ENCODE results near the gene NUBPL. TPM values are rescaled to one million over a fixed set of nuclear protein-coding genes. Genes with fewer than 3 reads are reported as not detected.

NUBPL gene
- total and polyA plus RNA-seq, 2 donors from 2014 or later = 11.2 to 16.2 TPM

DNA sequence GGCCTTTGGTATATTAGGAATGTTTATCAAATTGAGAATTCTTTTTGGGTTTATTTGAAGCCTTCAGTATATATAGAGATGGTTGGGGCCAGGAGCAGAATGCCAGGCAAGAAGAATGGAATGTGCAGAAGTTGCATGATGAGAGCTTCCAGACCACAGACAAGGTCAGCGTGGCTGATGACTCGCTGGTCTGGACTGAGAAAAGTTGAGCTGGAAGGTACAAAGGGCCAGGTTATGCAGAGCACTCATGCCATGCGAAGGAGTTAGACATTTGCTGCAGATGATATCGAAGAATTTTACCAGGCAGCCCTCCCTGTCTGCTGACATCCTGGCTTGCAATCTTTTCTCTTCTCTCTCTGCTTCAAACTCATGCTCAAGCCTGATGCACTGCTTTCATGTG lies 319.7 kb downstream of the NUBPL start:
- no peak overlapping the region for H3K4me3 ChIP-seq (ENCODE audit: low read length in 3 of 3)
- H3K36me3 ChIP-seq (ENCODE audit: control insufficient read depth in 2 of 3, insufficient read depth in 3 of 3, low read length in 3 of 3) = no peaks in the 10 kb centered on the region
- H3K4me1 ChIP-seq (ENCODE audit: control insufficient read depth in 2 of 3, insufficient read depth in 2 of 3, low read depth in 1 of 3, low read length in 3 of 3) = peaks cover 0 to 3% (median 0%) of the 10 kb centered on the region in 3 donors
- no peak overlapping the region for H3K27ac ChIP-seq (ENCODE audit: low read depth in 2 of 2, low read length in 2 of 2)
- intact Hi-C loops (cut with DNase I) = no loop called here
- no peak overlapping the region for H3K9ac ChIP-seq (ENCODE audit: low read length in 3 of 3)
- no peak for FAIRE-seq
- TF ChIP-seq, protein P1, sequence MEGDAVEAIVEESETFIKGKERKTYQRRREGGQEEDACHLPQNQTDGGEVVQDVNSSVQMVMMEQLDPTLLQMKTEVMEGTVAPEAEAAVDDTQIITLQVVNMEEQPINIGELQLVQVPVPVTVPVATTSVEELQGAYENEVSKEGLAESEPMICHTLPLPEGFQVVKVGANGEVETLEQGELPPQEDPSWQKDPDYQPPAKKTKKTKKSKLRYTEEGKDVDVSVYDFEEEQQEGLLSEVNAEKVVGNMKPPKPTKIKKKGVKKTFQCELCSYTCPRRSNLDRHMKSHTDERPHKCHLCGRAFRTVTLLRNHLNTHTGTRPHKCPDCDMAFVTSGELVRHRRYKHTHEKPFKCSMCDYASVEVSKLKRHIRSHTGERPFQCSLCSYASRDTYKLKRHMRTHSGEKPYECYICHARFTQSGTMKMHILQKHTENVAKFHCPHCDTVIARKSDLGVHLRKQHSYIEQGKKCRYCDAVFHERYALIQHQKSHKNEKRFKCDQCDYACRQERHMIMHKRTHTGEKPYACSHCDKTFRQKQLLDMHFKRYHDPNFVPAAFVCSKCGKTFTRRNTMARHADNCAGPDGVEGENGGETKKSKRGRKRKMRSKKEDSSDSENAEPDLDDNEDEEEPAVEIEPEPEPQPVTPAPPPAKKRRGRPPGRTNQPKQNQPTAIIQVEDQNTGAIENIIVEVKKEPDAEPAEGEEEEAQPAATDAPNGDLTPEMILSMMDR (IDR thresholded peaks at IDR 0.05; ENCODE audit: borderline replicate concordance, extremely low read depth, insufficient read depth) = no peak
- no peaks in the 10 kb centered on the region for H3K9me3 ChIP-seq (ENCODE audit: control insufficient read depth in 2 of 3, insufficient read depth in 1 of 3, low read length in 3 of 3)
- H3K27me3 ChIP-seq (ENCODE audit: control insufficient read depth, insufficient read depth, low read length) = no peaks in the 10 kb centered on the region
- DNase-seq = no peak

DNA sequence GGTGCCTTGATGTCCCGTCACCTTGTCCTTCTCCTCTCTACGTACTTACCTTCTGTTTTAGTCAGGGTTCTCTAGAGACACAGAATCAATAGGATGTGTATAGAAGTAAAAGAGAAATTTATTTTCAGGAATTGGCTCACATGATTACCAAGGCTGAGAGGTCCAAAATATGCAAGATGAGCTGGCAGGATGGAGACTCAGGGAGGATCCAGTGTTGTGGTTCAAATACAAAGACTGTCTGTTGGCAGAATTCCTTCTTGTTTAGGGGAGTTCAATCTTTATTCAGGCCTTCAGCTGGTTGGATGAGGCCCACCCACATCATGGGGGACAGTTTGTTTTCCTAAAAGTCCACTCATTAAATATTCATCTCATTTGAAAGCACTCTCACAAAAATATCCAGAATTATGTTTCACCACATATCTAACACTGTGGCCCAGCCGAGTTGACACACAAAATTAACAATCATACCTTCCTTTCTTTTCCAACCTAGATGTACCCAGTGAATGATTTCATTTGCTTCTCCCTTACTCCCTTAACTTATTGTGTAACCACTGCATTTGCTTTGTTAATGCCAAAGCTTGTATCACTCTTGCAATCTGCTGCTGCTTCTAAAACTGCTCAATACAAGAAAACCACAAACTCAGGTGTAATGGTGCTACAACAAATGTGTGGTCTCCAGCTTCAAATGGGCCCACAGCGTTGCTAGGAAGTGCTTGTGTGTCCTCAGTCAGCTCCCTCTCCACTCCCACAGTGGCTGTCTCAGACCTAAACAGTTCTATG lies 320.5 kb downstream of the NUBPL start:
- TF ChIP-seq, protein P1 (IDR thresholded peaks at IDR 0.05; ENCODE audit: borderline replicate concordance, extremely low read depth, insufficient read depth) = no peak
- Histone ChIP-seq H3K36me3 (ENCODE audit: control insufficient read depth in 2 of 3, insufficient read depth in 3 of 3, low read length in 3 of 3) (no peaks in the 10 kb centered on the region), H3K9me3 (ENCODE audit: control insufficient read depth in 2 of 3, insufficient read depth in 1 of 3, low read length in 3 of 3) (no peaks in the 10 kb centered on the region), H3K9ac (ENCODE audit: low read length in 3 of 3) (no peak overlapping the region), H3K4me1 (ENCODE audit: control insufficient read depth in 2 of 3, insufficient read depth in 2 of 3, low read depth in 1 of 3, low read length in 3 of 3) (peaks cover 0 to 3% (median 0%) of the 10 kb centered on the region in 3 donors), H3K27me3 (ENCODE audit: control insufficient read depth, insufficient read depth, low read length) (no peaks in the 10 kb centered on the region), H3K4me3 (ENCODE audit: low read length in 3 of 3) (no peak overlapping the region), H3K27ac (ENCODE audit: low read depth in 2 of 2, low read length in 2 of 2) (no peak overlapping the region)
- intact Hi-C loops (cut with DNase I) = no loop called here
- no peak for FAIRE-seq
- no peak for DNase-seq

DNA sequence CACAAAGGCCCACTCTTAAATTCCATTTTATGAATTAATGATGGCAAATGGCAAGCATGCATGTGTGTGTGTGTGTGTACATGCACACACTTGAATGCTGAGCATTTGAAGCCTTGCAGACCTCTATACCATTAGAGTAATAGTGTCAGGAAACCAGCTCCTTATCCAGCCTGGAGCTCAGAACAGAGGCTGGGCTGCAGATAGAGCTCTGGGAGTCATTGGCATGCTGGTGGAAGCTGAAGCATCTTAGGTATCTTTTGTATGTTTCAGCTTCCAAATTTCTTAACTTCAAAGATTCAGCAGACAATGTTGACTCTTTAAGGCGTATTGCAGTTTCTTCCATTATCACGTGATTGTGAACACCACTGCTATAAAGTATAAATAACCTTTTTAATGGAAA lies 323.0 kb downstream of the NUBPL start:
- no peaks in the 10 kb centered on the region for H3K36me3 ChIP-seq (ENCODE audit: control insufficient read depth in 2 of 3, insufficient read depth in 3 of 3, low read length in 3 of 3)
- intact Hi-C loops (cut with DNase I) = no loop called here
- no peak overlapping the region for H3K4me3 ChIP-seq (ENCODE audit: low read length in 3 of 3)
- FAIRE-seq (no peak), DNase-seq (no peak)
- H3K27ac ChIP-seq (ENCODE audit: low read depth in 2 of 2, low read length in 2 of 2) = no peak overlapping the region
- no peaks in the 10 kb centered on the region for H3K4me1 ChIP-seq (ENCODE audit: control insufficient read depth in 2 of 3, insufficient read depth in 2 of 3, low read depth in 1 of 3, low read length in 3 of 3)
- H3K27me3 ChIP-seq (ENCODE audit: control insufficient read depth, insufficient read depth, low read length) = no peaks in the 10 kb centered on the region
- no peaks in the 10 kb centered on the region for H3K9me3 ChIP-seq (ENCODE audit: control insufficient read depth in 2 of 3, insufficient read depth in 1 of 3, low read length in 3 of 3)
- TF ChIP-seq, protein P1 (IDR thresholded peaks at IDR 0.05; ENCODE audit: borderline replicate concordance, extremely low read depth, insufficient read depth) = no peak
- no peak overlapping the region for H3K9ac ChIP-seq (ENCODE audit: low read length in 3 of 3)

Data from kidney (tissue), 14 donors.